Endothelial cell of umbilical vein (primary cell): ENCODE measurements around the gene ULK1. TPM values are rescaled to one million over a fixed set of nuclear protein-coding genes. Genes with fewer than 3 reads are reported as not detected.

ENCODE experiments used
- BruUV-seq: library from RNA; stranded (reverse); fragments of 400-500 nt; replicated peaks from 2 replicates; lab custom pipeline; 2021; lab: Mats Ljungman, UMichigan
- CTCF ChIA-PET: fragments of 300-600, 350-600 bp; sonication (Branson Sonifier 250); formaldehyde crosslinking; loops from one replicate; lab custom pipeline; 2021; ENCODE audit warnings: antibody characterized with exemption, inconsistent platforms; lab: Charles Lee
- POLR2A ChIA-PET: fragments of 300-600, 350-600 bp; sonication (Branson Sonifier 250); formaldehyde crosslinking; loops from one replicate; lab custom pipeline; 2021; ENCODE audit warnings: antibody characterized with exemption, inconsistent platforms; lab: Charles Lee
- DNase-seq: peaks from one replicate; pipeline ENCODE4 v3.0.0-alpha.2; 2011; ENCODE audit warnings: low read depth, low spot score
- FAIRE-seq: peaks from 2 replicates; lab custom pipeline; 2011; peaks lifted over from hg19 to GRCh38; lab: Jason Lieb, UNC
- H2AFZ ChIP-seq: 2 replicates; pipeline ENCODE4 v1.6.0; 2012; ENCODE audit warnings: low read depth, low read length, control low read depth, inconsistent platforms
- H3K27ac ChIP-seq: 2 replicates; pipeline ENCODE4 v1.5.1; 2011; ENCODE audit warnings: low read depth, mild to moderate bottlenecking, control low read depth, low read length, moderate library complexity; ENCODE audit not compliant: insufficient read depth
- H3K27me3 ChIP-seq, 2 experiments: 2 replicates each; pipeline versions ENCODE4 v1.6.0 to v1.6.1; 2011; ENCODE audit warnings: low read length in 2 of 2, mixed read lengths in 1 of 2; ENCODE audit not compliant: control insufficient read depth in 2 of 2, insufficient read depth in 2 of 2
- H3K36me3 ChIP-seq, 2 experiments: 2 replicates in 1 of 2; 3 replicates in 1 of 2; pipeline ENCODE4 v1.5.1; 2011; ENCODE audit warnings: low read length in 2 of 2, mild to moderate bottlenecking in 1 of 2, moderate library complexity in 1 of 2; ENCODE audit not compliant: control insufficient read depth in 2 of 2, insufficient read depth in 2 of 2; ENCODE audit errors: extremely low read depth in 1 of 2
- H3K4me1 ChIP-seq: 3 replicates; pipeline ENCODE4 v1.5.1; 2011; ENCODE audit warnings: mild to moderate bottlenecking, low read length; ENCODE audit not compliant: control insufficient read depth, insufficient read depth; ENCODE audit errors: extremely low read depth
- H3K4me2 ChIP-seq: 2 replicates; pipeline ENCODE4 v1.6.1; 2011; ENCODE audit warnings: low read length, control low read depth, mixed read lengths; ENCODE audit not compliant: insufficient read depth
- H3K4me3 ChIP-seq, 3 experiments: fragments of 200-600 bp in 1 of 3; sonication (generic), shearing (Covaris generic) in 1 of 3; replicated peaks in 1 of 3; 2 replicates each; pipeline ENCODE4 v1.5.1; 2011 to 2016; ENCODE audit warnings: control low read depth in 3 of 3, low read length in 3 of 3, mild to moderate bottlenecking in 2 of 3, inconsistent platforms in 1 of 3, low read depth in 1 of 3, moderate library complexity in 1 of 3; ENCODE audit not compliant: insufficient read depth in 1 of 3
- H3K79me2 ChIP-seq: 2 replicates; pipeline ENCODE4 v1.6.0; 2012; ENCODE audit warnings: low read length, inconsistent platforms; ENCODE audit not compliant: control insufficient read depth, insufficient read depth
- H3K9ac ChIP-seq: replicated peaks from 2 replicates; pipeline ENCODE3; 2011; ENCODE audit warnings: low read length, control low read depth; ENCODE audit not compliant: insufficient read depth; ENCODE audit errors: extremely low read depth
- H3K9me1 ChIP-seq: replicated peaks from 3 replicates; pipeline ENCODE4 v1.6.0; 2011; ENCODE audit warnings: mild to moderate bottlenecking, low read length; ENCODE audit not compliant: control insufficient read depth, insufficient read depth; ENCODE audit errors: extremely low read depth
- H3K9me3 ChIP-seq: replicated peaks from 2 replicates; pipeline ENCODE4 v1.5.1; 2012; ENCODE audit warnings: low read length, inconsistent platforms; ENCODE audit not compliant: control insufficient read depth, insufficient read depth
- H4K20me1 ChIP-seq: replicated peaks from 2 replicates; pipeline ENCODE3; 2011; ENCODE audit warnings: mild to moderate bottlenecking, low read length; ENCODE audit not compliant: control insufficient read depth, insufficient read depth; ENCODE audit errors: extremely low read depth
- EZH2 ChIP-seq: IDR thresholded peaks from 2 replicates; pipeline ENCODE4 v1.6.1; 2012; ENCODE audit warnings: borderline replicate concordance, low read depth, mild to moderate bottlenecking, moderate library complexity, low read length, inconsistent platforms; ENCODE audit not compliant: severe bottlenecking
- FOS ChIP-seq: IDR thresholded peaks from 2 replicates; pipeline ENCODE4 v1.6.1; 2011; ENCODE audit warnings: mild to moderate bottlenecking, low read length, moderate library complexity, borderline replicate concordance; ENCODE audit not compliant: insufficient read depth
- GATA2 ChIP-seq: IDR thresholded peaks from 2 replicates; pipeline ENCODE4 v1.7.0; 2011; ENCODE audit warnings: low read depth, mild to moderate bottlenecking, moderate library complexity, mixed read lengths, low read length; ENCODE audit not compliant: insufficient read length, insufficient read depth
- JUN ChIP-seq: IDR thresholded peaks from 2 replicates; pipeline ENCODE4 v1.6.1; 2011; ENCODE audit warnings: borderline replicate concordance, low read depth; ENCODE audit not compliant: insufficient read length, insufficient read depth
- MAX ChIP-seq: IDR thresholded peaks from 2 replicates; pipeline ENCODE4 v1.6.1; 2011; ENCODE audit not compliant: insufficient read depth, insufficient read length
- MYC ChIP-seq: IDR thresholded peaks from one replicate; pipeline ENCODE4 v1.6.1; 2011; ENCODE audit warnings: mild to moderate bottlenecking, low read depth, low read length
- POLR2A ChIP-seq: IDR thresholded peaks from 2 replicates; pipeline ENCODE4 v1.6.1; 2012; ENCODE audit warnings: low read depth, mild to moderate bottlenecking, control low read depth, low read length
- POLR2AphosphoS5 ChIP-seq: IDR thresholded peaks from 2 replicates; pipeline ENCODE4 v1.6.1; 2012; ENCODE audit warnings: low read depth, mild to moderate bottlenecking, control low read depth, low read length, moderate library complexity; ENCODE audit not compliant: insufficient read depth
- dilution Hi-C: fragments of 300-500 bp; cut with MboI; formaldehyde crosslinking; loops from one replicate; pipeline ENCODE4 v1.15.0; 2019; ENCODE audit warnings: low sequenced_read_pairs; ENCODE audit not compliant: extremely low pct_ligation_motif_present
- intact Hi-C: fragments of 100-400 bp; cut with micrococcal nuclease; formaldehyde crosslinking; loops from one replicate; pipeline ENCODE4 v1.10.0; 2022
- polyA plus RNA-seq, 4 experiments: library from polyadenylated mRNA; depleted of rRNA in 3 of 4; stranded (reverse) in 3 of 4; unstranded in 1 of 4; fragments of >200 nt; gene quantifications; 2 replicates each; pipeline versions ENCODE4 v1.2.1 to v1.2.3, GENCODE V29; 2011 to 2012; ENCODE audit warnings: missing spikeins in 1 of 4
- total RNA-seq: library from RNA; stranded (reverse); gene quantifications from 2 replicates; pipeline ENCODE4 v1.2.3, GENCODE V29; 2021
- TF ChIP-seq, protein P1 (sequence below), 2 donors: IDR thresholded peaks; 1 replicate in 1 of 2; 2 replicates in 1 of 2; pipeline ENCODE4 v1.5.1; 2011; ENCODE audit warnings: low read length in 2 of 2, mild to moderate bottlenecking in 2 of 2, moderate library complexity in 2 of 2, control low read depth in 1 of 2, inconsistent platforms in 1 of 2, low read depth in 1 of 2; ENCODE audit not compliant: insufficient read depth in 1 of 2; ENCODE audit errors: extremely low read depth in 1 of 2

ULK1 gene
- total and polyA plus RNA-seq, 2 donors (not counting 3 experiments of a cell fraction or from before 2014, with no cell fraction given), result 14.4 to 38.2 TPM

DNA sequence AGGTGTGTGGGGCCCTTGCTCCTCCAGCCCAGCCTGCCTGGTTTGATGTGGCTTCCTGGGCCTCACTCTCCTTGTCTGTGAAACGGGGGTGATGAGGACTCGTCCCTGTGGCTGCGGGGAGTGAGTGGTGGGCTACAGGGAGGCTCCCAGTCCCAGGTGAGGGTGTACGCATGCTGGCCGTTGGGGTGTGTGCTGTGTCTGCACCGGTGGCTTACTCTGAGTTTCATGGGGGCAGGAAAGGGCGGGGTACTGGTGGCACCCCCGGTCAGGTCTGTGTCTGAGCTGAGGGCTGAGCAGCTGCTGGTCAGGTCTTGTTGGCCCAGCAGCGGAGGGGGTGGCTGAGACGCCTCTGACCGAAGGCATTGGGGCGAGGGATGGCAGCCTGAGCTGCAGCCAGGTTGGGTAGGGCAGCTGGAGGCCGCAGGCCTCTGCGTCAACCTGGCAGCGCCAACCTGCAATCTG, 11.2 kb downstream of the ULK1 start:
- no peaks in the 10 kb centered on the region for H3K4me1 ChIP-seq
- H3K27me3 ChIP-seq, result no peaks in the 10 kb centered on the region
- FAIRE-seq (no peak), DNase-seq (no peak)
- no peak for TF ChIP-seq EZH2
- TF ChIP-seq MAX, result no peak
- TF ChIP-seq JUN, result no peak
- no peak for TF ChIP-seq POLR2A
- TF ChIP-seq, protein P1, sequence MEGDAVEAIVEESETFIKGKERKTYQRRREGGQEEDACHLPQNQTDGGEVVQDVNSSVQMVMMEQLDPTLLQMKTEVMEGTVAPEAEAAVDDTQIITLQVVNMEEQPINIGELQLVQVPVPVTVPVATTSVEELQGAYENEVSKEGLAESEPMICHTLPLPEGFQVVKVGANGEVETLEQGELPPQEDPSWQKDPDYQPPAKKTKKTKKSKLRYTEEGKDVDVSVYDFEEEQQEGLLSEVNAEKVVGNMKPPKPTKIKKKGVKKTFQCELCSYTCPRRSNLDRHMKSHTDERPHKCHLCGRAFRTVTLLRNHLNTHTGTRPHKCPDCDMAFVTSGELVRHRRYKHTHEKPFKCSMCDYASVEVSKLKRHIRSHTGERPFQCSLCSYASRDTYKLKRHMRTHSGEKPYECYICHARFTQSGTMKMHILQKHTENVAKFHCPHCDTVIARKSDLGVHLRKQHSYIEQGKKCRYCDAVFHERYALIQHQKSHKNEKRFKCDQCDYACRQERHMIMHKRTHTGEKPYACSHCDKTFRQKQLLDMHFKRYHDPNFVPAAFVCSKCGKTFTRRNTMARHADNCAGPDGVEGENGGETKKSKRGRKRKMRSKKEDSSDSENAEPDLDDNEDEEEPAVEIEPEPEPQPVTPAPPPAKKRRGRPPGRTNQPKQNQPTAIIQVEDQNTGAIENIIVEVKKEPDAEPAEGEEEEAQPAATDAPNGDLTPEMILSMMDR (IDR thresholded peaks at IDR 0.05; ENCODE audit: extremely low read depth in 1 of 2, insufficient read depth in 1 of 2, low read depth in 1 of 2, low read length in 2 of 2), result no peak
- TF ChIP-seq MYC, result no peak
- TF ChIP-seq GATA2, result no peak
- TF ChIP-seq FOS, result no peak
- TF ChIP-seq POLR2AphosphoS5, result no peak
- no peak overlapping the region for H3K27ac ChIP-seq
- peaks cover 4 to 11% of the 10 kb centered on the region in 2 experiments for H3K36me3 ChIP-seq
- no peaks in the 10 kb centered on the region for H3K9me1 ChIP-seq
- POLR2A ChIA-PET, result interaction anchor here (0.6 kb wide), 1 partner anchor 68 kb away, joined by 6 read pairs; no protein-coding TSS in a partner anchor
- no peak overlapping the region for H3K4me3 ChIP-seq
- H3K79me2 ChIP-seq, result no peaks in the 10 kb centered on the region
- H3K4me2 ChIP-seq, result no peak overlapping the region
- intact Hi-C loops (no loop called here), dilution Hi-C loops (no loop called here)
- H4K20me1 ChIP-seq, result no peaks in the 10 kb centered on the region
- no peaks in the 10 kb centered on the region for H3K9me3 ChIP-seq
- H2AFZ ChIP-seq, result no peak overlapping the region
- CTCF ChIA-PET, result no interaction called here
- no TSS peak for BruUV-seq
- H3K9ac ChIP-seq, result no peak overlapping the region
